Hematopoietic multipotent progenitor cell treated with erythropoietin and hydrocortisone succinate and interleukin-3 and kit ligand, for 15 days (in vitro differentiated cells): ENCODE results near the gene KLF16.

Experiments
- DNase-seq: peaks from one replicate; pipeline ENCODE4 v3.0.0-alpha.2; 2015; ENCODE audit warnings: low spot score

The KLF16 gene

GRCh38 chr19:1867349-1867724, 4.0 kb upstream of the KLF16 start:
- no peak for DNase-seq

GRCh38 chr19:1866693-1867348, 3.4 kb upstream of the KLF16 start:
- DNase-seq, result no peak

GRCh38 chr19:1865172-1866010, 2.0 kb upstream of the KLF16 start:
- DNase-seq, result no peak

- DNase-seq, result peak; percentile 61
Measured at GRCh38 chr19:1864480-1865171, 1.2 kb upstream of the KLF16 start.

- peak; percentile 83 for DNase-seq
Measured at GRCh38 chr19:1863638-1864479, 480 bp upstream of the KLF16 start.

- peak; percentile 51 for DNase-seq
Measured at GRCh38 chr19:1862424-1863327, 703 bp downstream of the KLF16 start.

- DNase-seq, result no peak
Measured at GRCh38 chr19:1862068-1862423, 1.3 kb downstream of the KLF16 start.

GRCh38 chr19:1861599-1862031, 1.8 kb downstream of the KLF16 start:
- DNase-seq, result no peak

GRCh38 chr19:1860821-1861598, 2.4 kb downstream of the KLF16 start:
- DNase-seq, result no peak

DNA sequence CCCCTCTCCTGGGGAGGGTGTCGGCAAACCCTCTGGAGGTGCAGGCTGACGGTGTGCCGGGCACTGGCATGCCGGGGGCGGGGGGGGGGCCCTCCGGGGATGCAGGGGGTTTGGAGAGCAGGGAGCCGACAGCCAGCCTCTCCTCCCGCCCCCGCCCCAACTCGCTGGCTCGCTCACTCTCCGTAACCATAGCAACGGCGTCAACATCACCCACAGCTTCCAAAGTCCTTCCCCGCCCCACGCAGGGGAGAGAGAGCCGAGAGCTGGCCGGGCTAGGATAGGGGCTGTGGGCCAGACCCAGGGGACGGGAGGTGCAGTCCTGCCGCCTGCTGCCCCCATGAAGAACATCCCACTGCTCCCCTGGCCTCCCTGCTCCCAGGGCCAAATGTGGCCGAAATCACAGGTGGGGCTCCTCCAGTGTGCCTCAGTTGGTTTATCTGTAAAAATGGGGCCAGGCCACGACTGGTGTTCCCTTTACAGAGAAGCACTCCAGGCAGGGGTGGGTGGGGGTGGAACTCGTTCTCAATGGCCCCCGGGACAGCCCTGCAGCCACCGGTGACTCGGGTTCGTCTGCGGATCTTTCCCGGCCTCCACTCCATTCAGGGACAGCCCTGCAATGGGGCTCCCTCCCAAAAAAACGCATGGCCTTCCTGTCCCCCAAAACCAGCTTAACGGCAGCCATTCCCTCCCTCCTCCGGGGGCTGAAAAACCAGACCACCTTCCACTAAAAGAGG, 3.2 kb downstream of the KLF16 start:
- DNase-seq, result peak; percentile 69

GRCh38 chr19:1859331-1859781, 4.0 kb downstream of the KLF16 start:
- no peak for DNase-seq

GRCh38 chr19:1858412-1859081, 4.8 kb downstream of the KLF16 start:
- DNase-seq, result no peak

GRCh38 chr19:1857648-1858326, 5.6 kb downstream of the KLF16 start:
- no peak for DNase-seq

- no peak for DNase-seq
Measured at GRCh38 chr19:1856698-1857603, 6.4 kb downstream of the KLF16 start.

DNA sequence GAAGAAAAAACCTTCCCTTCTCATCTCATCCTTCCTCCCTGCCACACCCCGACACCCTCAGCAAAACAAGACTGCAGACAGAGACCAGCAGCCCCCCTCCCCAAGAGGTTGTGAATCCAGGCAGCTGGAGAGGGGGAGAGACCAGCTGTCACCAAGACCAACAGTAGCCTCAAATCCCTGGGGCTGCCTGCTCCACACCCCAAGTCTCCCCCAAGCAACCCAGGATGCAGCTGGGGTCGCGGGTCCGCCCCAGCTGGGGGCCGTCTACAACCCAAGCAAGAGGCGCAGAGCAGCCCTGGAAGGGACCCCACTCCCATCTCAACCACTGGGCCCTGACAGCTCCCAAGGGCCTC, 7.1 kb downstream of the KLF16 start:
- DNase-seq, result no peak

DNA sequence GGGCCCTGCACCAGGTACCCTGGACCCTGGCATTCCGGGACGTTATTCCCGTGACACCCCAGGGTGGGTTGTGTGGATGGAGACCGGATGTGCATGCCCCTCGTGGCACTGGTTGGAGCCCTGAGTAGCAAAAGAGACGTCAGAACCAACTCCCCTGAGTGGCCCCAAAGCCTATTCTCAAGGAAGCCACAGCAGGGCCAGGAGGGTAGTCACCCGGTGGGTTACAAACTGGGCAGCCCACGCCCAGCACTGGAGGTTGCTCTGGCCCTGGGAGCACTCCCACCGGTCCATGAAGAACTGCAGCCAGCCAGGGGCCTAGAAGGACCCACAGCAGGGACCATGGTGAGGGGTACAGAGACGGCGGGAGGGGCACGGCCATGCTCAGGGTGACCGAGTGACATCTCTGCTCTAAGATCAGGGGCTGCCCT, 7.5 kb downstream of the KLF16 start:
- no peak for DNase-seq
